Activated CD4-positive, alpha-beta T cell treated with anti-CD3 and anti-CD28 coated beads, Interleukin-2, amount 10 ng/mL, durations not matched to agents 24 days and 14 days (primary cell): Measurements from ENCODE around the gene RAB3GAP2. TPM values are rescaled to one million over a fixed set of nuclear protein-coding genes. Genes with fewer than 3 reads are reported as not detected.
"Not testable (repeated sequence)": the region's sequence is repeated elsewhere in the genome, so short reads cannot be mapped to it uniquely, and the experiment has no call there.

Experiments used
- DNase-seq: peaks from one replicate; pipeline ENCODE4 v3.0.0; 2022
- H3K27ac Mint-ChIP-seq: one replicate; pipeline ENCODE4 v1.8.0; 2022; ENCODE audit warnings: mild to moderate bottlenecking, mixed read lengths
- H3K27me3 Mint-ChIP-seq: one replicate; pipeline ENCODE4 v1.8.0; 2022; ENCODE audit warnings: mixed read lengths
- H3K36me3 Mint-ChIP-seq: one replicate; pipeline ENCODE4 v1.8.0; 2022; ENCODE audit warnings: low read depth, mild to moderate bottlenecking, mixed read lengths
- H3K4me1 Mint-ChIP-seq: one replicate; pipeline ENCODE4 v1.8.0; 2021; ENCODE audit warnings: mixed read lengths
- H3K4me3 Mint-ChIP-seq: one replicate; pipeline ENCODE4 v1.8.0; 2022; ENCODE audit warnings: mild to moderate bottlenecking, moderate library complexity, mixed read lengths
- H3K9me3 Mint-ChIP-seq: one replicate; pipeline ENCODE4 v1.8.0; 2021; ENCODE audit warnings: mixed read lengths
- intact Hi-C: fragments of 100-400 bp; cut with micrococcal nuclease; formaldehyde crosslinking; loops from one replicate; pipeline ENCODE4 v1.15.1; 2023
- total RNA-seq: library from RNA; stranded (reverse); gene quantifications from 2 replicates; pipeline ENCODE4 v1.2.3, GENCODE V29; 2022

Gene RAB3GAP2
- total RNA-seq, 1 donor from 2014 or later, result 55.0 TPM

GRCh38 chr1:220274251-220274855, 2.1 kb upstream of the RAB3GAP2 start:
- H3K27ac Mint-ChIP-seq, result no peak overlapping the region
- no peaks in the 10 kb centered on the region for H3K36me3 Mint-ChIP-seq
- intact Hi-C loops, result loop anchor here (5.0 kb wide), 4 partner anchors 42 to 1102 kb away; partner anchors contain the start of genes EPRS1 and LYPLAL1
- H3K9me3 Mint-ChIP-seq, result no peaks in the 10 kb centered on the region
- H3K4me3 Mint-ChIP-seq, result no peak overlapping the region
- no peak for DNase-seq
- H3K4me1 Mint-ChIP-seq, result peaks cover 5% of the 10 kb centered on the region
- peaks cover 23% of the 10 kb centered on the region for H3K27me3 Mint-ChIP-seq

DNA sequence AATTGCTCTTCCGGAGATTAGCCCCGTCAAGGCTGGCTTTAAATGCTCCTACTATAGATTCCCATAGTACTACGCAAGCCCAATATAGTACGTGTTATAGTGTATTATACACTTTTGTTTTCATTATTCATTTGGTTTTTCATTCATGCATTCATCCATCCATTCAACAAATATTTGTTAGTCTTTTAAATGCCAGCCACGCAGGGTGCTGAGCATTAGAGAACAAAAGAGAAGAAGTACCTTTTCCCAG, 513 bp upstream of the RAB3GAP2 start:
- no peak overlapping the region for H3K4me3 Mint-ChIP-seq
- intact Hi-C loops, result loop anchor here (1.0 to 5.0 kb wide), 7 partner anchors 14 to 1100 kb away; partner anchors contain the start of genes EPRS1, IARS2 and LYPLAL1
- H3K36me3 Mint-ChIP-seq, result peaks cover 11% of the 10 kb centered on the region
- H3K4me1 Mint-ChIP-seq, result peaks cover 15% of the 10 kb centered on the region
- H3K27ac Mint-ChIP-seq, result no peak overlapping the region
- peaks cover 16% of the 10 kb centered on the region for H3K27me3 Mint-ChIP-seq
- no peaks in the 10 kb centered on the region for H3K9me3 Mint-ChIP-seq
- no peak for DNase-seq

DNA sequence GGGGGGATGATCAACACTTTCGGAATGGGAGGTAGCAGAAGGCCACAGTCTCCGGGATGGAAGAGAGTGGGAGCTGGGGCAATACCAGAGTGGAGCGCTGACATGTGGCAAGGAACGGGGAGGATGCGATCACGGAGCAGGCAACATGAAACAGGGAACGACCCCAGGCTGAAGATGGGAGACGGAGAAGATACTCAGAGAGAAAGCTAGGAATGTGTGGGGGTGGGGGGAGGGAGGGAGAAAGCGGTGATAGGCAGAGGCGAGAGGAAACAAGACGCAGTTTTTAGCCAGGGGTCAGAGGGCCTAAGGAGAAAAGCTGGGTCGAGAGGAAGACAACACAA, 577 bp downstream of the RAB3GAP2 start:
- Mint-ChIP-seq H3K9me3 (no peaks in the 10 kb centered on the region), H3K27ac (no peak overlapping the region), H3K4me3 (no peak overlapping the region), H3K4me1 (peaks cover 22% of the 10 kb centered on the region), H3K27me3 (peaks cover 10% of the 10 kb centered on the region), H3K36me3 (peaks cover 22% of the 10 kb centered on the region)
- DNase-seq, result peak; percentile 70
- intact Hi-C loops, result loop anchor here (1.0 to 5.0 kb wide), 7 partner anchors 13 to 1099 kb away; partner anchors contain the start of genes EPRS1, IARS2 and LYPLAL1

DNA sequence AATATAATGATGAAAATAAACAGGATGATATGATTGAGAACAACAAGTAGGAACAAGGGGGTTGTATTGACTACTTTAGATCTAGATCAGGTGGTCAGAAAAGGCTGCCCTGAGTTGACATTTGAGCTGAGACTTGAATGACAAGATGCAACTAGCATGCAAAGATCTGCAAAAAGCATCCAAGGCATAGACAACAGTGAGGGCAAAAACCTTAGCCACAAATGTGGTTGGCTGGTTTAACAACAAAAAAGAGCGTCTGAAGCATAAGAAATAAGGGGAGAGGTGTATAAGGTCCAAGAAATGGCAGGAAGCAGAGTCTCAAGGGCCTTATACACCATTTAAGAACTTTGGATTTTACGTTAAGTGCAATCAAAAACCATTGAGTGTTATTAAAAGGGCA, 3.2 kb downstream of the RAB3GAP2 start:
- no peaks in the 10 kb centered on the region for H3K27me3 Mint-ChIP-seq
- peaks cover 40% of the 10 kb centered on the region for H3K36me3 Mint-ChIP-seq
- H3K9me3 Mint-ChIP-seq, result peaks cover 4% of the 10 kb centered on the region
- intact Hi-C loops, result no loop called here
- DNase-seq, result no peak
- H3K27ac Mint-ChIP-seq, result peak overlapping the region; percentile 1
- H3K4me1 Mint-ChIP-seq, result peaks cover 25% of the 10 kb centered on the region
- H3K4me3 Mint-ChIP-seq, result peak overlapping the region; percentile 40

- no peak overlapping the region for H3K27ac Mint-ChIP-seq
- peaks cover 9% of the 10 kb centered on the region for H3K9me3 Mint-ChIP-seq
- no peaks in the 10 kb centered on the region for H3K27me3 Mint-ChIP-seq
- no peak overlapping the region for H3K4me3 Mint-ChIP-seq
- no peak for DNase-seq
- intact Hi-C loops, result no loop called here
- peaks cover 22% of the 10 kb centered on the region for H3K4me1 Mint-ChIP-seq
- peaks cover 51% of the 10 kb centered on the region for H3K36me3 Mint-ChIP-seq
Measured at GRCh38 chr1:220267630-220268029, 4.6 kb downstream of the RAB3GAP2 start.

- H3K27ac Mint-ChIP-seq, H3K4me3 Mint-ChIP-seq, DNase-seq, H3K27me3 Mint-ChIP-seq, intact Hi-C loops: not testable (repeated sequence)
- peaks cover 73% of the 10 kb centered on the region for H3K36me3 Mint-ChIP-seq
- peaks cover 32% of the 10 kb centered on the region for H3K9me3 Mint-ChIP-seq
- H3K4me1 Mint-ChIP-seq, result peaks cover 34% of the 10 kb centered on the region
Measured at GRCh38 chr1:220260228-220260627, 12.0 kb downstream of the RAB3GAP2 start.

GRCh38 chr1:220259756-220260155, 12.5 kb downstream of the RAB3GAP2 start:
- not testable (repeated sequence) for H3K27me3 Mint-ChIP-seq

DNA sequence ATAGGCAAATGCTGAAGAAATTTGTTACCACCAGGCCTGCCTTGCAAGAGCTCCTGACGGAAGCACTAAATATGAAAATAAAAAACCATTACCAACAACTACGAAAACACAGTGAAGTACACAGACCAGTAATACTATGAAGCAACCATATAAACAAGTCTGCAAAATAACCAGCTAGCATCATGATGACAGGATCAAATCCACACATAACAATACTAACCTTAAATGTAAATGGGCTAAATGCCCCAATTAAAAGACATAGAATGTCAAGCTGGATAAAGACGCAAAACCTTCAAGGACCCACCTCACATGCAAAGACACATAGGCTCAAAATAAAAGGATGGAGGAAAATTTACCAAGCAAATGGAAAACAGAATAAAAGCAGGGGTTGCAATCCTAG, 16.1 kb downstream of the RAB3GAP2 start:
- H3K27ac Mint-ChIP-seq, H3K27me3 Mint-ChIP-seq, DNase-seq, intact Hi-C loops, H3K4me3 Mint-ChIP-seq: not testable (repeated sequence)
- peaks cover 73% of the 10 kb centered on the region for H3K36me3 Mint-ChIP-seq
- H3K9me3 Mint-ChIP-seq, result peaks cover 36% of the 10 kb centered on the region
- H3K4me1 Mint-ChIP-seq, result peaks cover 35% of the 10 kb centered on the region

More at GRCh38 chr1:220259756-220260155, 12.5 kb downstream of the RAB3GAP2 start:
- not testable (repeated sequence) for H3K27ac Mint-ChIP-seq, DNase-seq, H3K4me3 Mint-ChIP-seq
- Mint-ChIP-seq H3K9me3 (peaks cover 31% of the 10 kb centered on the region), H3K36me3 (peaks cover 73% of the 10 kb centered on the region), H3K4me1 (peaks cover 35% of the 10 kb centered on the region)
- intact Hi-C loops, result loop anchor here (2.0 kb wide), 1 partner anchor 13 kb away; the partner anchor contains the start of gene RAB3GAP2

- Mint-ChIP-seq H3K27me3 (no peaks in the 10 kb centered on the region), H3K4me3 (no peak overlapping the region), H3K36me3 (peaks cover 72% of the 10 kb centered on the region), H3K9me3 (peaks cover 38% of the 10 kb centered on the region), H3K4me1 (peaks cover 32% of the 10 kb centered on the region), H3K27ac (no peak overlapping the region)
- intact Hi-C loops, result no loop called here
- no peak for DNase-seq
Measured at GRCh38 chr1:220255204-220255603, 17.0 kb downstream of the RAB3GAP2 start.

- H3K27me3 Mint-ChIP-seq, H3K4me3 Mint-ChIP-seq, DNase-seq, intact Hi-C loops, H3K27ac Mint-ChIP-seq: not testable (repeated sequence)
- Mint-ChIP-seq H3K4me1 (peaks cover 21% of the 10 kb centered on the region), H3K9me3 (peaks cover 38% of the 10 kb centered on the region), H3K36me3 (peaks cover 77% of the 10 kb centered on the region)
Measured at GRCh38 chr1:220253290-220253689, 19.0 kb downstream of the RAB3GAP2 start.

DNA sequence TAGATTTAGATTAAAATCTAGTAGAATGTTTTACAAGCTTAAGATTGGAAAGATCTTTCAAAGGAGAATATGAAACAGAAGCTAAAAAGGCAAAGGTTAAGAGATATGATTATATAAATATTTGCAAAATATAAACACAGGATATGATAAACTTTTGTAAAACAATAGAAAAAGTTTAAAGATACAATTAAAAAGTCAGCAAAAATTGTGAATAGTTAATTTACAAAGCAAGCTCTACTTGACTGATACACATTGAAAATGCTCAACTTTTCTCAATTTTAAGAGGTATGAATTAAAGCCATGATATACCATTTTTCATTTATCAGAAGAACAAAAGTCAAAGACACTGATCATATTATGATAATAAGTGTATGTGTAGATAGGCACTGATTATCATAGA, 21.0 kb downstream of the RAB3GAP2 start:
- intact Hi-C loops, result no loop called here
- no peak overlapping the region for H3K27ac Mint-ChIP-seq
- H3K27me3 Mint-ChIP-seq, result no peaks in the 10 kb centered on the region
- H3K4me3 Mint-ChIP-seq, result no peak overlapping the region
- peaks cover 38% of the 10 kb centered on the region for H3K9me3 Mint-ChIP-seq
- peaks cover 74% of the 10 kb centered on the region for H3K36me3 Mint-ChIP-seq
- DNase-seq, result no peak
- H3K4me1 Mint-ChIP-seq, result peaks cover 10% of the 10 kb centered on the region

- Mint-ChIP-seq H3K4me3 (no peak overlapping the region), H3K4me1 (peaks cover 4% of the 10 kb centered on the region), H3K36me3 (peaks cover 75% of the 10 kb centered on the region), H3K9me3 (peaks cover 35% of the 10 kb centered on the region), H3K27me3 (no peaks in the 10 kb centered on the region), H3K27ac (no peak overlapping the region)
- intact Hi-C loops, result no loop called here
- no peak for DNase-seq
Measured at GRCh38 chr1:220250681-220251080, 21.6 kb downstream of the RAB3GAP2 start.

DNA sequence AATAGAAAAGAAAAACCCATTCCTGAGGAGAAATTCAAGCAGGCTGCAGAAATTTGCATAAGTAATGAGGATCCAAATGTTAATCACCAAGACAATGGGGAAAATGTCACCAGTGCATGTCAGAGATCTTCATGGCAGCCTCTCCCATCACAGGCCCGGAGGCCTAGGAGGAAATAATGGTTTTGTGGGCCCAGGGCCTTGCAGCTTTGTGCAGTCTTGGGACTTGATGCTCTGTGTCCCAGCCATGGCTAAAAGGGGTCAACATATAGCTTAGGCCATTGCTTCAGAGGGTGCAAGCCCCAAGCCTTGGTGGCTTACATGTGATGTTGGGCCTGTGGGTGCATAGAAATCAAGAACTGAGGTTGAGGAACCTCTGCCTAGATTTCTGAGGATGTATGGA, 22.7 kb downstream of the RAB3GAP2 start:
- no peak overlapping the region for H3K4me3 Mint-ChIP-seq
- no peak for DNase-seq
- peaks cover 40% of the 10 kb centered on the region for H3K9me3 Mint-ChIP-seq

GRCh38 chr1:220248715-220249265, 23.5 kb downstream of the RAB3GAP2 start:
- H3K4me1 Mint-ChIP-seq, intact Hi-C loops, H3K27ac Mint-ChIP-seq, DNase-seq, H3K4me3 Mint-ChIP-seq, H3K27me3 Mint-ChIP-seq: not testable (repeated sequence)
- Mint-ChIP-seq H3K36me3 (peaks cover 78% of the 10 kb centered on the region), H3K9me3 (peaks cover 44% of the 10 kb centered on the region)

More for the DNA sequence above, 22.7 kb downstream of the RAB3GAP2 start:
- Mint-ChIP-seq H3K4me1 (no peaks in the 10 kb centered on the region), H3K27ac (no peak overlapping the region), H3K36me3 (peaks cover 74% of the 10 kb centered on the region), H3K27me3 (no peaks in the 10 kb centered on the region)
- intact Hi-C loops, result no loop called here

DNA sequence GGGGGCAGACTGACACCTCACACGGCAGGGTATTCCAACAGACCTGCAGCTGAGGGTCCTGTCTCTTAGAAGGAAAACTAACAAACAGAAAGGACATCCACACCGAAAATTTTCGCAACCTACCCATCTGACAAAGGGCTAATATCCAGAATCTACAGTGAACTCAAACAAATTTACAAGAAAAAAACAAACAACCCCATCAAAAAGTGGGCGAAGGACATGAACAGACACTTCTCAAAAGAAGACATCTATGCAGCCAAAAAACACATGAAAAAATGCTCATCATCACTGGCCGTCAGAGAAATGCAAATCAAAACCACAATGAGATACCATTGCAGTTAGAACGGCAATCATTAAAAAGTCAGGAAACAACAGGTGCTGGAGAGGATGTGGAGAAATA, 26.4 kb downstream of the RAB3GAP2 start:
- peaks cover 57% of the 10 kb centered on the region for H3K36me3 Mint-ChIP-seq
- intact Hi-C loops, H3K27ac Mint-ChIP-seq, H3K4me3 Mint-ChIP-seq, H3K4me1 Mint-ChIP-seq, H3K27me3 Mint-ChIP-seq, DNase-seq: not testable (repeated sequence)
- H3K9me3 Mint-ChIP-seq, result peaks cover 29% of the 10 kb centered on the region
